Measurements from ENCODE around the gene MRPL41.
"Not testable (repeated sequence)": the region's sequence is repeated elsewhere in the genome, so short reads cannot be mapped to it uniquely, and the experiment has no call there.

The MRPL41 gene

DNA sequence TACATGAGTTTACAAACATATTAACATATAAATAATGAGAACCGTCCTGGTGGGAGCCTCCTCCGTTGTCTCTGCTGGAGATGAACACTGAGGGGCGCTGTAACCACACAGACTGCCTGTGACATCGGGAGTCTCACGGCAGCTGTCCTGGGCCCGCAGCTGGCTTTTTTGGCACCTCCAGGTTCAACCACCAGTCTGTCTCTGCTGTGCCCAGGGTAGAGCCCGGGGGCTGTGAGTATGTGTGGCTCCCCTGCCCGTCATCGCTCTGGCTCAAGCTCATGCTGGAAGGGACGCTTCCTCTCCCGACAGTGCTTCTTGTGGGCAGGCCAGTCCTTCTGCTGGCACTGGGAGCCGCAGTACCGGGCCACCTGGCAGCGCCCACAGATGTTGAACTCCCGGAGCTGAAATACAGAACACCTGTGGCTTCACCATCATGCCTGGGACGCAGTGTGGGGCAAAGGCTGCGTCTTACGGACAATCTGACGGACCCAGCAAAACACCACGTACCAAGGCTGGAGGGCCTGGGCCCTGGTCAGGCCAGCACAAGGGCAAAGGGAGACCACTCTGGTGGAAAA is 30.7 kb downstream of the MRPL41 start:
- no peak for DNase-seq (ENCODE audit: low read depth in 2 of 2)

DNA sequence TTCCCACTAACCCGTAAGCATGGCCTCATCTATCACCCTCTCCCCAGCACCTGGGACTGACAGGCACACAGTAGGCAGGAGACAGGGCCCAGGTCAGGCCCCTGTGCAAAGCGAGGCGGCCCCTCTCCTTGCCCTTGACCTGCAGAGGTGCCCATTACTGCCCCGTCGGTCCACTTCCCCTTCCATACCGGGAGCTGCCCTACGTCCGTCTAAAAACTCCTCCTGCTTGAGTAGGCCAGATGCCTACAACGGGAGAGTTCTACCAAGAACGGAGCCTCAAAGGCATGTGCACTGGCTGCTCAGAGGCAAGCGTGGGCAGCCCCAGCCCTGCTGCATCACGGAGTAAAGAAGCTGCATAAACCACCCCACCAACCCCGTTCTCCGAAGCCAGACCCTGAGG is 31.7 kb downstream of the MRPL41 start:
- no peak for DNase-seq (ENCODE audit: low read depth in 2 of 2)

DNA sequence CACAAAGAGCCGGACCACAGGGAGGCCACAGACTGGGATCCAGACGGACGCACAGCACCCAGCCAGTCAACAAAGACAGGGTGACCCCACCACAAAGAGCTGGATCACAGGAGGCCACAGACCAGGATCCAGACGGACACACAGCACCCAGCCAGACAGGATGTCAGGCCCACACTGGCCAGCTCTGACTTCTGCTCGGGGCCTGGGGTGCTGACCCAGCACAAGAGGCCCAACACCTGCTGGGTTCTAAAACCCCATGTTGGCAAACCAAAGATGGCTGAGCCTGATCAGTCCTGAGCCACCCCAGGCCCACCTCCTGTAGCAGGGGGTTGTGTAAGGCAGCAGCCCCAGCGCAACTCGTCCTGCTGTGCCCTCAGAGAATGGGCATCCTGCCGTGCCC is 32.3 kb downstream of the MRPL41 start:
- DNase-seq (ENCODE audit: low read depth in 2 of 2): no peak

DNA sequence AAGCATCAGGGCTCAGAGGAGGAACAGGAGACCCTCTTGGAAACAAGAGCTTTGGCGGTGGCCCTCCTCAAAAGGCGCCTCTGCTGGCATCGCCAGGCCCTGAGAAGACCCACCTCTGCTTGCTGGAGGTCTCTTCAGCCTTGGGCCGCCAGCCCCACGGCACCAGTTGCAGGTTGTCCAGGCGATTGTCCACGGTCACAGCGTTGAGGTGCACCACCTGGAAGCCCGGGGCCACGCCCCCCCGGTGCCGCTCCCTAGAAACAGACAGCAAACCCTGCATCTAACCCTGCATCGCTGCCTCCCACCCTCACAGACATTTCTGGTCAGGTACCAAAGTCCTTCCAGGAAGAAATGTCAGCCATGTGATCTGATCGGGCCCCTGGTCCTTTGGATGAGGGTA is 35.2 kb downstream of the MRPL41 start:
- no peak for DNase-seq (ENCODE audit: low read depth in 2 of 2)

DNA sequence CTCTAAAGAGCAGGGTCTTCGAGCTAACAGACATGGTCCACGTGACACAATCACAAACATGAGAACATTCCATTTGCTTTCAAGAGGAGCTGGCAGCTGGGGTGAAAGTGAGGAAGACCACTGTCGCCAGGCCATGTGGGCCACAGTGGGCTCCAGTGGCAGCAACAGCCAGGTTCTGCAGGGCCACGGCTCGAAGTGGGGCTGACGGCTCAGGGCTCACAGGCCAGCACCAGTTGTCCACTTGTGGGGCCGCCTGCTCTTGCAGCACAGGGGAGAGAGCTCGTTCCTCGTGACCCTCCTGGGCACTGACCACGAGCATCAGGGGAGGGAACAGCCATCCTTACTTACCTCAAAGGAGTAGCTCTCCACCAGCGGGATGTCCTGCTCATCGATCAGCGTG is 36.6 kb downstream of the MRPL41 start:
- no peak for DNase-seq (ENCODE audit: low read depth in 2 of 2)

DNA sequence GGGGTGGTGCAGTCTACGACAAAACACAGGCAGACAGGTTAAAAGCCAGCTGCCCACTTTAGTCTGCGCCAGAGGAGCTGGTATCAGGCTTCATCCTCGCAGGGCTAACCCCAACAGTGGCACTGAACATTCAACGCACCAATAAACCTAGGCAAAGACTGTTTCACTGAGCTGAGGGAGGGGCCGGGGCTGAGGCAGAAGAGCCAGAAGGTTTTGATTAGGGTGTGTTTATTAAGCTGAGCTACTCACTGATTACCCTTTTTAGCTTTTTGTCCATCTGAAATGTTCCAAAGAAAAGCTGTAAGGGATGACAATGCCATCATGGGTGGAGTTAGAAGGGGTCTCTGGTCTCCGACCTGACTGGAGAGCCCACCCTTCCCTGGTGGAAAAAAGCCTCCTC is 37.2 kb downstream of the MRPL41 start:
- no peak for DNase-seq (ENCODE audit: low read depth in 2 of 2)

DNA sequence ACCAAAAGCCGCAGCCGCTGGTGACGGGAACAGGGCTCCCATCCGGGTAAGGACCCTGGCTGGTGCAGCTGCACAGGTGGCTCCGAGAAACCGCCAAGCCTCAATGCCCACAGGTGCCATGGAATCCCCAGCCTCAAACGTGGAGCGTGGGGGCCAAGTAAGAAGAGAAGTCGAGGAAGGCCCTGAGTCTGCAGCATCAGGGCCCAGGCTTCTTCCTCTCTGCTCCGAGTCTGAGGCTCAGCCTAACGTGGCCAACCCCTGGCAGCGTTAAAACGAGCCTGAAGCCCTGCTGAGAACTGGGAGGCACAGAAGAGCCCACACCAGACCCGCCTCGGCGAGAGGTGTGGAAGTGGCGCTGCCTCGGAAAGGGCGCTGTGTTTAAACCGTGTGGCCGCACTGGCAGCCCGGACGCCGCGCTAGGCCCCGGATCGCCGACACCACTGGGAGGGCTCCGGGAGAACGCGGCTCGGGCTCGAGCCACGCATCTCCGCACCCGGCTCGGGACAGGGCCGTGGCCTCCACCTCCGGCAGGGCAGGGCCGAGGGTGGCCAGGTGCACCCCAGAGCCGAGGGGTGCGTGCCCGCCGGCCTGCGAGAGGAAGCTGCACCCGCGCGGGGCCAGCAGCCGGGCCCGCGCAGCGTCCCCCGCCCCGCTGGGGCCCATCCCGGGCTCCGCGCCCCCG is 37.9 kb downstream of the MRPL41 start:
- DNase-seq (ENCODE audit: low read depth in 2 of 2): no peak

DNA sequence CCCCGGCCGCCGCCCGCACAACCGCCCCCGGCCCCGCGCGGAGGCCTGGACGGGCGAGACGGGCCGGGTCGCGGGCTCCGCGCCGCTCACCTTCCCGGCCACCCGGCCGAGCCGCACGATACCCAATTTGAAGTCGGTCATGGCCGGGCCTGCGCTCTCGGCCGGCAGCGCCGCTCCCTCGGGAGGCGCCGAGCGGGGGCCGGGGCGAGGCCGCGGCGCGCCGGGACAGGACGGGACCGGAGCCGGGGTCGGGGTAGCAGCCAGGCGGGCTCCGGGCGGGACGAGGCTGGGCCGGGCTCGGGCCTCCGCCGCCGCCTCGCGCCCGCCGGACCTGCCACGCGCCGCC is 38.4 kb downstream of the MRPL41 start:
- DNase-seq (ENCODE audit: low read depth in 2 of 2): no peak

DNA sequence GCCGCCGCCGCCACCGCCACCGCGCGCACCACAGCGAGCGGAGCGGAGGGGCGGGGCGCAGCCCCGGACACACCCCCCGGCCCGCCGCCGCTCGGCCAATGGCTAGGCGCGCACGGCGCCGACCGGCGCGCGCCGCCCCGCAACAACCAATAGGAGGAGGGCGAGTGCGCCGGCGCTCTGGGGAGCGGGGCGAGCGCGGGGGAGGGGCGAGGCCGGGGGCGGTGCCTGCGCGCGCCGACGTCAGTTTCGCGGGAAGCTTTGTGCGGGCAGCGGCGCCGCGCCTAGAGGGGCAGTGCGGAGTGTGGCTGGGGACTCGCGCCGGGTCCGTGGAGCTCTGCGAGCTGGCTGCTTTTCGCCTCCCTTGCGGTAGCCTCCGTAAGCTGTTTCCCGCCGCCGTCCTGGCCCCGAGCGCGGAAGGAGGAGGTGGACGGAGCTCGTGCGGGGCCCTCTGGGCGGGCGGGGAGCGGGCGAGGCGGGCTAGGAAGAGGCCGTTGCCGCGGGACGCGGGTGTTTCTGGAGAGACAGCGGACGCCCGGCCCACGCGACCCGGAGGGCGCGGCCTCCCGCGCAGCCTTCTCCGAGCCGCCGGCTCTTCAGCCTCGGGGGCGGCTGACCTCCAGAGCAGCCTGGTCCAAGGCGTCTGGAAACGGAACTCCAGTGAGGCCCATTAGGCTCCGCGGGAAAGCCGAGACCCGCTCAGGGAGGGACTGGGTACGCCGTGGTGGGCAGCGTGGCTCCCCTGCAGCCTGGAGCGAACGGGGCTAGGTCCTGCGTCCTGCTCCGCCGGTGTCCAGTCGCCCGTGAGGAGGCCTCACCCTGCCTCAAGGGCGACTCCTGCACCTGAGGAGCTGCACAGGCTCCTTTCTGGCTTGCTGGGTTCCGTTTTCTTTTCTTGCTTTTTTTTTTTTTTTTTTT is 39.0 kb downstream of the MRPL41 start, which contains the start of gene ZMYND19:
ZMYND19 (minus strand) TSS at position 44 of the 915 bp plus-strand sequence. CDS start 249 bp downstream, outside the sequence.
- peak; percentile 80 to 81 for DNase-seq (ENCODE audit: low read depth in 2 of 2)

DNA sequence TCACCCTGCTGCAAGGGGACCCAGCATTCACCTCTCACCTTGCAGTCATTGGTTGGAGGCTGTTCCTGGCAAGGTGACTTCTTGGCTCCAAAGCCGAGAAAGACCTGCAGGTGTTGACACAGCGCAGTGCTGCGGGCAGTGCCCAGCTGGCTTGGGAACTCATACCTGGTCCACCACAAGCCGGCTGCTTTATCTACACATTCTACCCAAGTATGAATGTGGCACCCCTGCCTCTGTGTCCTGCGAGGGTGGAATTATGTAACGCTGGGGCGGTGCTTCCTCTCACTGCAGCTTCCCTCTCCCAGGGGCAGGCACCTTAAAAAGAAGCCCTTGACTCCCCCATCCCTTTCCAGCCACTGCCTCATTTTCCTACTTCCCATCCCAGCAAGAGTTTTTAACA is 41.1 kb downstream of the MRPL41 start:
- no peak for DNase-seq (ENCODE audit: low read depth in 2 of 2)

DNA sequence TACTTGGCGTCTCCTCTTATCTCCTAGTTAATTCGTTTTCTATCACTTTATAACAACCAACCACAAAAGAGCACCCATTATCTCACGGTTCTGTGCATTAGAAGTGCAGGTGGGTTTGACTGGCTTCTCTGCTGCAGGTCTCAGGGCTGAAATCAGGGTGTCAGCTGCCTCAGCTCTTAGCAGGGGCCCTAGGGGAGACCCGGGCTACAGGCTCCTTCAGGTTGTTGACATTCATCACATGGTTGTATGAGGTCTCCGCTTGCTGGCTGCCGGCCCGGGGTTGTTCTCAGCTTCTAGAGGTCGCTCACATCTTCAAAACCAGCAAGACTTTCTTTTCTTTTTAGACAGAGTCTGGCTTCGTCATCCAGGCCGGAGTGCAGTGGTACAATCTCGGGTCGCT is 41.5 kb downstream of the MRPL41 start:
- DNase-seq (ENCODE audit: low read depth in 2 of 2): no peak

DNA sequence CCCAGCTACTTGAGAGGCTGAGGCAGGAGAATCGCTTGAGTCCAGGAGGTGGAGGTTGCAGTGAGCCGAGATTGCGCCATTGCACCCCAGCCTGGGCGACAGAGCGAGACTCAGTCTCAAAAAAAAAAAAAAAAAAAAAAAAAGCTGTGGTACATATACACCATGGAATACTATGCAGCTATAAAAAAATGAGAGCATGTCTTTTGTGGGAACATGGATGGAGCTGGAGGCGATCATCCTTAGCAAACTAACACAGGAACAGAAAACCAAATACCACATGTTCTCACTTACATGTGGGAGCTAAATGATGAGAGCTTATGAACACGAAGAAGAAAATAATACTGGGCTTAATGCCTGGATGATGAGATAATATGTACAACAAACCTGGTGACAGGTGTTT is 44.9 kb downstream of the MRPL41 start:
- not testable (repeated sequence) for DNase-seq (ENCODE audit: low read depth in 2 of 2)

DNA sequence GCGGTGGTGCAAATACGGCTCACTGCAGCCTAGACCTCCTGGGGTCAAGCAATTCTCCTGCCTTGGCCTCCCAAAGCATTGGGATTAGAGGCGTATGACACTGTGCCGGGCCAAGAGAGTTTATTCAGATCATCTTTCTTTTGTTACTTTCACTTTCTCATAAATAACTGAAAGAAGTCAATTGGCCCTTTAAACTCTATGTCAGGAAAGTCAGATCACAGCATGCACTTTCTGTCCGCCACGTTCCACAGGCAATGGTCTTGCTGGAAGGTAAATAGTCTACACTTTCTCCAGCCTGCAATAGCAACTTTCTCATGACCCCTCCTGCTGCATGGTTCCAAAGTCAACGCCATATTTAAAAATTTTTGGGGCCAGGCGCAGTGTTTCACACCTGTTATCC is 47.3 kb downstream of the MRPL41 start:
- DNase-seq (ENCODE audit: low read depth in 2 of 2): no peak
